ENCODE data around the gene MSH2. TPM values are rescaled to one million over a fixed set of nuclear protein-coding genes. Genes with fewer than 3 reads are reported as not detected.
A peak's percentile ranks its signal among the peaks of the same experiment; 100 is the strongest.
"Not testable (repeated sequence)": the region's sequence is repeated elsewhere in the genome, so short reads cannot be mapped to it uniquely, and the experiment has no call there.

Gene MSH2
- total RNA-seq, 3 donors from 2014 or later (not counting 1 experiment from before 2014, with no cell fraction given), result 11.9 to 18.8 (median 15.0) TPM

DNA sequence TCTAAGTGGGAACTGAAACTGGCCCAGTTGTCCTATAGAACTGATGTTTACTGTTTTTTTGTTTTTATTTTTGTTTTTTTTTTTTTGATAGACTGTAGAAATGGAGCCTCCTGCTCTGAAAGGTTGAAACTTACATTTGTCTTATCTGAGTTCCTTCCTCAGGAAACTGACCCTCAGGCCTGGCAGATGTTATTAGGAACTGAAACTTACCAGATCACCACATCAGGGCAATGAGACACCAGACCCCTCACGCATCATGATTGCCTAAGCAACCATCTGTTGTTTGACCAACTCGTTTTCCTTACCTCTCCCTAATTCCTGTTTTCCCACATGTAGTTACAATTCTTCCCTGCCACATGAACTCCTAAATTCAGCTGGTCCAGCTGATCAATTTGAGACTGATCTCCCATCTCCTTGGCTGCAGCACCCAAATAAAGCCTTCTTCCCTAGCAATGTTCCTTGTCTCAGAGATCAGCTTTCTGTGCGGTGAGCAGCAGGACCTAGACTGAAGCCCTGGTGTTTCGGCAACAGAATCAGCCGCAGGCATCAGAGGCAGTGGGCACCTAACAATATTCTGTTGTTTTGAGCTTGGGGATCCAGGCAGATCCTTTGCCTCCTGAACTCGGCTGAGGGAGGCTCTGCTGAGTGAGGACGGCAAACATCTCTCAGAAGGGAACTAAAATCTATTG is 96.8 kb downstream of the MSH2 start:
- Histone ChIP-seq H3K36me3 (ENCODE audit: control insufficient read depth, insufficient read depth, low read length) (no peaks in the 10 kb centered on the region), H3K27ac (ENCODE audit: low read length) (no peak overlapping the region), H3K4me1 (ENCODE audit: control insufficient read depth, insufficient read depth, low read length) (peaks cover 36% of the 10 kb centered on the region), H3K27me3 (ENCODE audit: control insufficient read depth, insufficient read depth, low read length) (no peaks in the 10 kb centered on the region), H3K4me3 (ENCODE audit: low read length) (no peak overlapping the region), H3K9me3 (ENCODE audit: control insufficient read depth, insufficient read depth, low read length) (peaks cover 12% of the 10 kb centered on the region)
- TF ChIP-seq, protein P1, sequence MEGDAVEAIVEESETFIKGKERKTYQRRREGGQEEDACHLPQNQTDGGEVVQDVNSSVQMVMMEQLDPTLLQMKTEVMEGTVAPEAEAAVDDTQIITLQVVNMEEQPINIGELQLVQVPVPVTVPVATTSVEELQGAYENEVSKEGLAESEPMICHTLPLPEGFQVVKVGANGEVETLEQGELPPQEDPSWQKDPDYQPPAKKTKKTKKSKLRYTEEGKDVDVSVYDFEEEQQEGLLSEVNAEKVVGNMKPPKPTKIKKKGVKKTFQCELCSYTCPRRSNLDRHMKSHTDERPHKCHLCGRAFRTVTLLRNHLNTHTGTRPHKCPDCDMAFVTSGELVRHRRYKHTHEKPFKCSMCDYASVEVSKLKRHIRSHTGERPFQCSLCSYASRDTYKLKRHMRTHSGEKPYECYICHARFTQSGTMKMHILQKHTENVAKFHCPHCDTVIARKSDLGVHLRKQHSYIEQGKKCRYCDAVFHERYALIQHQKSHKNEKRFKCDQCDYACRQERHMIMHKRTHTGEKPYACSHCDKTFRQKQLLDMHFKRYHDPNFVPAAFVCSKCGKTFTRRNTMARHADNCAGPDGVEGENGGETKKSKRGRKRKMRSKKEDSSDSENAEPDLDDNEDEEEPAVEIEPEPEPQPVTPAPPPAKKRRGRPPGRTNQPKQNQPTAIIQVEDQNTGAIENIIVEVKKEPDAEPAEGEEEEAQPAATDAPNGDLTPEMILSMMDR (IDR thresholded peaks at IDR 0.05), result no peak
- no peak for ATAC-seq
- Mint-ChIP-seq H3K4me1 (peaks cover 38 to 42% of the 10 kb centered on the region in 2 donors), H3K4me3 (no peak overlapping the region), H3K27me3 (ENCODE audit: low read depth in 2 of 2) (no peaks in the 10 kb centered on the region), H3K36me3 (no peaks in the 10 kb centered on the region), H3K27ac (no peak overlapping the region), H3K9me3 (peaks cover 0 to 3% of the 10 kb centered on the region in 2 donors)
- intact Hi-C loops (cut with micrococcal nuclease), result no loop called here
- DNase-seq, result no peak
- WGBS (ENCODE audit: insufficient coverage), result 86% methylated on average over 7 of the region's 7 CpGs

DNA sequence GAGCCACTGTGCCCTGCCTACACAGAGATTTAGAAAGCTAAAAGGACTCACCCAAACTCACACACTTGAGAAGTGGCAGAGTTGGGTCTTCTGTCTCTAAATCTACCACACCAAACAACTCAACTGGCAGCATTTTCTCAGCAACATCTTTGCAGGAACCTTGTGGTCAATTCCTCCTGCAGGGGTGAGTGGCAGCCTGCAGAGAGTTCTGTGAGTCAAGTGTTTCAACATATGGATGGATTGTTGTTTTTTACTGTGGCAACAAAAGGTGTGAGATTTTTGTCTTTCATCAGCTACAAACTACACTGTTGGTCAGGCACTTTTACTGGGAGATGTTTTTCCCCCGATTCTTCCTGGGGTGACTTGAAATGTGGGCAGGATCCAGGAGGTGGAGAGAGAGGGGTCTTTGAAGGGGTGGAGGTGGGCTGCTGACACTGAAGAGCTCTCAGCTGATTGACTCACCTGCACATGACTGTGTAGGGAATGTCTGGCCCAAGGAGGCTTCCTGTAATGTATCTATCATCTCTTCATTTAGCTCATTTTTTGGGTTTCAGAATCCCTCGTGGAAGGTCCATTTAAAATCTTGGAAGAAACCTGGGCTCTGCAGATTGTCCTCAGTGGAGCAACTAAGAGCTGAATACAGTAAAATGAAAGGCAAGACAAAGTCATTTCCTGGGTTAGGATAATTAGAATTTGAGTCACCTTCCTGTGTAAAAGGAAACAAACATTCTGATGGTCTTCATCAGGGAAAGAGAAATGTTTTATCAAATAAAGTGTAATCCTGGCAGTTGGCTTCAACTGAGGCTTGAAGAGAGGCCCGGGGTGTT is 98.6 kb downstream of the MSH2 start:
- Histone ChIP-seq H3K4me1 (ENCODE audit: control insufficient read depth, insufficient read depth, low read length) (peaks cover 36% of the 10 kb centered on the region), H3K9me3 (ENCODE audit: control insufficient read depth, insufficient read depth, low read length) (peaks cover 12% of the 10 kb centered on the region), H3K4me3 (ENCODE audit: low read length) (no peak overlapping the region), H3K36me3 (ENCODE audit: control insufficient read depth, insufficient read depth, low read length) (no peaks in the 10 kb centered on the region), H3K27ac (ENCODE audit: low read length) (peak overlapping the region; percentile 41), H3K27me3 (ENCODE audit: control insufficient read depth, insufficient read depth, low read length) (no peaks in the 10 kb centered on the region)
- DNase-seq (no peak), ATAC-seq (peak; percentile 66 to 85 (median 79))
- H3K9me3 Mint-ChIP-seq, result peaks cover 2 to 3% of the 10 kb centered on the region in 2 donors
- no peaks in the 10 kb centered on the region for H3K36me3 Mint-ChIP-seq
- WGBS (ENCODE audit: insufficient coverage), result 50% methylated on average over 3 of the region's 3 CpGs
- intact Hi-C loops (cut with micrococcal nuclease), result no loop called here
- peaks cover 38 to 42% of the 10 kb centered on the region in 2 donors for H3K4me1 Mint-ChIP-seq
- H3K27me3 Mint-ChIP-seq (ENCODE audit: low read depth in 2 of 2), result no peaks in the 10 kb centered on the region
- peak overlapping the region; percentile 82 to 92 for H3K27ac Mint-ChIP-seq
- TF ChIP-seq, protein P1 (IDR thresholded peaks at IDR 0.05), result no peak
- H3K4me3 Mint-ChIP-seq, result peak overlapping the region; percentile 78

DNA sequence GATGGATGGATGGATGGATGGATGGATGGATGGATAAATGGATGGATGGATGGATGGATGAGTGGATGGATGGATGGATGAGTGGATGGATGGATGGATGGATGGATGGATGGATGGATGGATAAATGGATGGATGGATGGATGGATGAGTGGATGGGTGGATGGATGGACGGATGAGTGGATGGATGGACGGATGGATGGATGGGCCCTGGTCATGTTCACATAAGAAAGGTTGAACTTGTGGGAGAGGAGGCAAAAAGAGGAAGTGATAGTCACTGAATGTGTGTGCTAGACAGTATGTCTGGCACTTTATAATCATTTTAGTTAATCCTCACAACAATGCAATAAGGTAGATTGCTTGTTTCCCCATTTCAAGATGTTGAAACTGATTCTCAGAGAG is 99.5 kb downstream of the MSH2 start:
- Histone ChIP-seq H3K4me1 (ENCODE audit: control insufficient read depth, insufficient read depth, low read length) (peaks cover 36% of the 10 kb centered on the region), H3K9me3 (ENCODE audit: control insufficient read depth, insufficient read depth, low read length) (peaks cover 12% of the 10 kb centered on the region)
- H3K27ac Mint-ChIP-seq, result peak overlapping the region; percentile 82 to 92
- H3K9me3 Mint-ChIP-seq; DNase-seq; H3K36me3 ChIP-seq (ENCODE audit: control insufficient read depth, insufficient read depth, low read length); H3K27me3 Mint-ChIP-seq (ENCODE audit: low read depth in 2 of 2); intact Hi-C loops (cut with micrococcal nuclease); H3K27me3 ChIP-seq (ENCODE audit: control insufficient read depth, insufficient read depth, low read length); H3K36me3 Mint-ChIP-seq; H3K27ac ChIP-seq (ENCODE audit: low read length); H3K4me3 ChIP-seq (ENCODE audit: low read length): not testable (repeated sequence)
- peak overlapping the region; percentile 70 for H3K4me3 Mint-ChIP-seq
- peak in 1 of 3 donors; percentile 39 for ATAC-seq
- 80% methylated on average over 2 of the region's 2 CpGs for WGBS (ENCODE audit: insufficient coverage)
- H3K4me1 Mint-ChIP-seq, result peaks cover 38 to 42% of the 10 kb centered on the region in 2 donors

DNA sequence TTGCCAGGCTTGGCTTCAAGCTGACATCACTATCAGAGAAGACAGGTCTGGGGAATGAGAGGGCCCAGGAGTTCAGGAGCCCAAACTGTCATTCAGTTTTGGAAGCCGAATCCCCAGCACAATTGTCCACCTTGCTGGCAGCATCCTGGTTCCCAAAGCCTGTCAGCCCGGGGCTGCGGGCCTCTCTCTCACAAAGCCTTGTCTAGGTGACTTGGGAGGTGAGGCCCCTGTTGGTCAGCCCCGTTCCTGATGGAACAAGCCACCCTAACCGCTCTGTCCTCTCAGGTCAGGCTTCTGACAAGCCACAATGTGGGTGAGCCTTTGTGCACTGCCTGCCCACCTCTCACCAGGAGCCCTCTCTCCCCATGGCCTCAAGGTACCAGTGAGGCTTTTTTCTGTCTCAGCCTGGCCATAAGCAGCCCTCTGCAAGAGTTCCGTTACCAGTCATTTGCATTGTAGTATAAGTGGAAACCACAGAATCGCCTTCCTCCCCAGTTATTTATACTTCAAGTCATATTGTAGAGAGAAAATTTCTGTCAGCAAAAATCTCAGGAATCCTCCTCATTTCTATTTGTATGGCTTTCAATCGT is 100.6 kb downstream of the MSH2 start:
- H3K4me3 Mint-ChIP-seq, result no peak overlapping the region
- H3K9me3 Mint-ChIP-seq, result peaks cover 2 to 3% of the 10 kb centered on the region in 2 donors
- no peak overlapping the region for H3K4me3 ChIP-seq (ENCODE audit: low read length)
- no peaks in the 10 kb centered on the region for H3K36me3 Mint-ChIP-seq
- H3K36me3 ChIP-seq (ENCODE audit: control insufficient read depth, insufficient read depth, low read length), result no peaks in the 10 kb centered on the region
- H3K4me1 Mint-ChIP-seq, result peaks cover 43 to 50% of the 10 kb centered on the region in 2 donors
- H3K27ac Mint-ChIP-seq, result peak overlapping the region in 1 of 2 donors; percentile 92
- H3K4me1 ChIP-seq (ENCODE audit: control insufficient read depth, insufficient read depth, low read length), result peaks cover 36% of the 10 kb centered on the region
- H3K27me3 Mint-ChIP-seq (ENCODE audit: low read depth in 2 of 2), result no peaks in the 10 kb centered on the region
- TF ChIP-seq, protein P1 (IDR thresholded peaks at IDR 0.05), result no peak
- WGBS (ENCODE audit: insufficient coverage), result 67% methylated on average over 6 of the region's 8 CpGs
- peaks cover 12% of the 10 kb centered on the region for H3K9me3 ChIP-seq (ENCODE audit: control insufficient read depth, insufficient read depth, low read length)
- ATAC-seq (no peak), DNase-seq (no peak)
- H3K27me3 ChIP-seq (ENCODE audit: control insufficient read depth, insufficient read depth, low read length), result no peaks in the 10 kb centered on the region
- H3K27ac ChIP-seq (ENCODE audit: low read length), result no peak overlapping the region
- intact Hi-C loops (cut with micrococcal nuclease), result no loop called here

Measured in natural killer cell (primary cell).